A549 treated with CORT108297 at 1 μM for 4 hours (cell line): ENCODE results near the gene VPS26A. TPM values are rescaled to one million over a fixed set of nuclear protein-coding genes. Genes with fewer than 3 reads are reported as not detected.

Experiments used
- total RNA-seq: library from RNA; stranded (reverse); fragments of 200-300 nt; extraction: Qiagen RNA extraction; gene quantifications from 5 replicates; pipeline ENCODE4 v1.2.3, GENCODE V29; 2022

VPS26A gene
- total RNA-seq: 44.9 to 80.6 TPM (median 50.1 TPM) in 5 replicates

GRCh38 chr10:69123747-69124562 lies at the start of gene VPS26A:
VPS26A (plus strand) TSS chr10:69124178; CDS start chr10:69124278, 100 bp downstream.

GRCh38 chr10:69087590-69088470 lies 36.1 kb upstream of the VPS26A start, which contains the start of gene SRGN:
SRGN (plus strand) TSS chr10:69088103; CDS start chr10:69088158, 55 bp downstream.

GRCh38 chr10:69179743-69180524 lies 56.0 kb downstream of the VPS26A start, which contains the start of gene SUPV3L1:
SUPV3L1 (plus strand) TSS chr10:69180234; CDS start chr10:69180292, 58 bp downstream.

GRCh38 chr10:69220041-69220451 lies 96.1 kb downstream of the VPS26A start, which contains the start of gene HKDC1:
HKDC1 (plus strand) TSS chr10:69220332; CDS start chr10:69220436, 104 bp downstream.

Other genes starting within 250 kb of the VPS26A start
- 30.7 to 44.6 TPM (median 33.5 TPM) in 5 replicates for gene DDX50, start 222.9 kb upstream of the VPS26A start, total RNA-seq
- gene DDX21, start 168.0 kb upstream of the VPS26A start, total RNA-seq: 113 to 164 TPM (median 128 TPM) in 5 replicates
- gene KIFBP, start 135.4 kb upstream of the VPS26A start, total RNA-seq: 35.4 to 47.8 TPM (median 39.8 TPM) in 5 replicates
- gene SRGN, start 36.1 kb upstream of the VPS26A start, total RNA-seq: 57.1 to 87.2 TPM (median 61.2 TPM) in 5 replicates
- gene SUPV3L1, start 56.1 kb downstream of the VPS26A start, total RNA-seq: 31.9 to 36.1 TPM (median 34.7 TPM) in 5 replicates
- 12.8 to 19.1 TPM (median 15.2 TPM) in 5 replicates for gene HKDC1, start 96.2 kb downstream of the VPS26A start, total RNA-seq
- gene HK1, start 154.3 kb downstream of the VPS26A start, total RNA-seq: 32.6 to 42.3 TPM (median 39.7 TPM) in 5 replicates